Measurements from ENCODE around the gene RETREG3. TPM values are rescaled to one million over a fixed set of nuclear protein-coding genes. Genes with fewer than 3 reads are reported as not detected.
A peak's percentile ranks its signal among the peaks of the same experiment; 100 is the strongest.

Gene RETREG3
- total and polyA plus RNA-seq, 9 of the 15 experiments (the other 6 are each of a cell fraction or from before 2014, with no cell fraction given) = 4.1 to 39.0 (median 16.9) TPM

DNA sequence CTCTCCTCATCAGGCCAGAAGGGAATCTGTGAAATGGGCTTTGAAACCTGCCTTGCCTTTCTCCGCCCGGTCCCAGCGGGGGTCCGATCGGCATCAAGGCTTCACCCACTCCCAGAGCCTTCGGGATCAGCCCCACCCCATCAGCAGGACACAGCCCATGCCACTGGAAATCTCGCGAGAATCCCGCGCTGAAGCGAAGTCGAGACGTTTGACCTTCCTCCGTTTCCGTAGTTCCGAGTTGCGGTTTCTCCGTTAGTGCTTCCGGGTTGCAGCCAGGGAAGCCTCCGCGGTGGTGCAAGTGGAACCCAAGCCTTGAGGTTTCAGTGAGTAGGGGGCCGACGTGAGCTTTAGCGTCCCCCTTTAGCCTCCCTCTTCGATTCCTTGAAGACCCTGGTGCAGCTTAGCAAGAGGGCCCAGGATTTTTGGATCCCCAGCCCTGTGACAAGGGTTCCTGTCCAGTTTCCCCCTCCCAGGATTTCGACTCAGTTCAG is 47.2 kb downstream of the RETREG3 start, which contains the start of gene COASY (continued):
- TF ChIP-seq, protein P1, sequence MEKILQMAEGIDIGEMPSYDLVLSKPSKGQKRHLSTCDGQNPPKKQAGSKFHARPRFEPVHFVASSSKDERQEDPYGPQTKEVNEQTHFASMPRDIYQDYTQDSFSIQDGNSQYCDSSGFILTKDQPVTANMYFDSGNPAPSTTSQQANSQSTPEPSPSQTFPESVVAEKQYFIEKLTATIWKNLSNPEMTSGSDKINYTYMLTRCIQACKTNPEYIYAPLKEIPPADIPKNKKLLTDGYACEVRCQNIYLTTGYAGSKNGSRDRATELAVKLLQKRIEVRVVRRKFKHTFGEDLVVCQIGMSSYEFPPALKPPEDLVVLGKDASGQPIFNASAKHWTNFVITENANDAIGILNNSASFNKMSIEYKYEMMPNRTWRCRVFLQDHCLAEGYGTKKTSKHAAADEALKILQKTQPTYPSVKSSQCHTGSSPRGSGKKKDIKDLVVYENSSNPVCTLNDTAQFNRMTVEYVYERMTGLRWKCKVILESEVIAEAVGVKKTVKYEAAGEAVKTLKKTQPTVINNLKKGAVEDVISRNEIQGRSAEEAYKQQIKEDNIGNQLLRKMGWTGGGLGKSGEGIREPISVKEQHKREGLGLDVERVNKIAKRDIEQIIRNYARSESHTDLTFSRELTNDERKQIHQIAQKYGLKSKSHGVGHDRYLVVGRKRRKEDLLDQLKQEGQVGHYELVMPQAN (IDR thresholded peaks at IDR 0.05; ENCODE audit: borderline replicate concordance) = peak; percentile 85; the same call in 1 of the 2 replicates
- TF ChIP-seq NCOA6 (IDR thresholded peaks at IDR 0.05) (no peak; the same call in 1 of the 2 replicates), KLF13 (tag; IDR thresholded peaks at IDR 0.05; ENCODE audit: borderline replicate concordance, low read depth) (no peak), NCOR1 (IDR thresholded peaks at IDR 0.05) (peak; percentile 35; the same call in 1 of the 2 replicates), SNAPC5 (CRISPR knock-in tag; IDR thresholded peaks at IDR 0.05) (no peak), CEBPB (tag; IDR thresholded peaks at IDR 0.05) (0 out of 2 replicates have a peak, but pooled peaks have one; percentile 11), ZNF143 (CRISPR knock-in tag; IDR thresholded peaks at IDR 0.05) (no peak), BRCA1 (IDR thresholded peaks at IDR 0.05) (no peak), BRCA1 (CRISPR knock-in tag; IDR thresholded peaks at IDR 0.05) (no peak), KLF1 (tag; IDR thresholded peaks at IDR 0.05) (peak; percentile 44; the same call in 1 of the 2 replicates), ZNF224 (CRISPR knock-in tag; IDR thresholded peaks at IDR 0.05) (no peak), RBM34 (IDR thresholded peaks at IDR 0.05; ENCODE audit: borderline replicate concordance, insufficient read depth, low read length) (no peak), TCF7 (IDR thresholded peaks at IDR 0.05; ENCODE audit: borderline replicate concordance) (no peak), ZNF76 (CRISPR knock-in tag; IDR thresholded peaks at IDR 0.05; ENCODE audit: borderline replicate concordance) (no peak), CHD4 (IDR thresholded peaks at IDR 0.05; ENCODE audit: insufficient read depth, insufficient replicate concordance, low read depth, low read length, poor library complexity, severe bottlenecking) (peak; percentile 76), ZNF24 (IDR thresholded peaks at IDR 0.05) (no peak), SREBF1 (IDR thresholded peaks at IDR 0.05; ENCODE audit: borderline replicate concordance, low read depth, low read length) (no peak), U2AF1 (optimal IDR thresholded peaks at IDR 0.05; ENCODE audit: low read depth, low read length) (no peak), ZNF3 (CRISPR knock-in tag; IDR thresholded peaks at IDR 0.05) (no peak), BHLHE40 (IDR thresholded peaks at IDR 0.05; ENCODE audit: low read length) (no peak), ZNF75A (CRISPR knock-in tag; IDR thresholded peaks at IDR 0.05) (no peak), ZBTB1 (CRISPR knock-in tag; IDR thresholded peaks at IDR 0.05; ENCODE audit: borderline replicate concordance, low read depth) (no peak), TBL1XR1 (IDR thresholded peaks at IDR 0.05; ENCODE audit: low read length in 2 of 2) (peak in 1 of 2 experiments; percentile 51; a peak in 2 of 4 replicates), CREB1 (IDR thresholded peaks at IDR 0.05) (no peak), CREB1 (CRISPR knock-in tag; IDR thresholded peaks at IDR 0.05) (no peak)
- TF ChIP-seq, protein P2, sequence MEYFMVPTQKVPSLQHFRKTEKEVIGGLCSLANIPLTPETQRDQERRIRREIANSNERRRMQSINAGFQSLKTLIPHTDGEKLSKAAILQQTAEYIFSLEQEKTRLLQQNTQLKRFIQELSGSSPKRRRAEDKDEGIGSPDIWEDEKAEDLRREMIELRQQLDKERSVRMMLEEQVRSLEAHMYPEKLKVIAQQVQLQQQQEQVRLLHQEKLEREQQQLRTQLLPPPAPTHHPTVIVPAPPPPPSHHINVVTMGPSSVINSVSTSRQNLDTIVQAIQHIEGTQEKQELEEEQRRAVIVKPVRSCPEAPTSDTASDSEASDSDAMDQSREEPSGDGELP (CRISPR knock-in tag; IDR thresholded peaks at IDR 0.05; ENCODE audit: borderline replicate concordance) = peak; percentile 76
- TF ChIP-seq, protein P3, sequence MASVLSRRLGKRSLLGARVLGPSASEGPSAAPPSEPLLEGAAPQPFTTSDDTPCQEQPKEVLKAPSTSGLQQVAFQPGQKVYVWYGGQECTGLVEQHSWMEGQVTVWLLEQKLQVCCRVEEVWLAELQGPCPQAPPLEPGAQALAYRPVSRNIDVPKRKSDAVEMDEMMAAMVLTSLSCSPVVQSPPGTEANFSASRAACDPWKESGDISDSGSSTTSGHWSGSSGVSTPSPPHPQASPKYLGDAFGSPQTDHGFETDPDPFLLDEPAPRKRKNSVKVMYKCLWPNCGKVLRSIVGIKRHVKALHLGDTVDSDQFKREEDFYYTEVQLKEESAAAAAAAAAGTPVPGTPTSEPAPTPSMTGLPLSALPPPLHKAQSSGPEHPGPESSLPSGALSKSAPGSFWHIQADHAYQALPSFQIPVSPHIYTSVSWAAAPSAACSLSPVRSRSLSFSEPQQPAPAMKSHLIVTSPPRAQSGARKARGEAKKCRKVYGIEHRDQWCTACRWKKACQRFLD (CRISPR knock-in tag; IDR thresholded peaks at IDR 0.05) = no peak; the same call in 1 of the 2 replicates
